HG02981 (cell line): ENCODE results near the gene PRIMA1.

Experiments
- ATAC-seq: cut with Tn5 transposase; IDR thresholded peaks from one replicate; pipeline ENCODE4 v1.9.1; 2021; ENCODE audit warnings: mild to moderate bottlenecking, moderate library complexity; ENCODE audit not compliant: unreplicated experiment

Gene PRIMA1

DNA sequence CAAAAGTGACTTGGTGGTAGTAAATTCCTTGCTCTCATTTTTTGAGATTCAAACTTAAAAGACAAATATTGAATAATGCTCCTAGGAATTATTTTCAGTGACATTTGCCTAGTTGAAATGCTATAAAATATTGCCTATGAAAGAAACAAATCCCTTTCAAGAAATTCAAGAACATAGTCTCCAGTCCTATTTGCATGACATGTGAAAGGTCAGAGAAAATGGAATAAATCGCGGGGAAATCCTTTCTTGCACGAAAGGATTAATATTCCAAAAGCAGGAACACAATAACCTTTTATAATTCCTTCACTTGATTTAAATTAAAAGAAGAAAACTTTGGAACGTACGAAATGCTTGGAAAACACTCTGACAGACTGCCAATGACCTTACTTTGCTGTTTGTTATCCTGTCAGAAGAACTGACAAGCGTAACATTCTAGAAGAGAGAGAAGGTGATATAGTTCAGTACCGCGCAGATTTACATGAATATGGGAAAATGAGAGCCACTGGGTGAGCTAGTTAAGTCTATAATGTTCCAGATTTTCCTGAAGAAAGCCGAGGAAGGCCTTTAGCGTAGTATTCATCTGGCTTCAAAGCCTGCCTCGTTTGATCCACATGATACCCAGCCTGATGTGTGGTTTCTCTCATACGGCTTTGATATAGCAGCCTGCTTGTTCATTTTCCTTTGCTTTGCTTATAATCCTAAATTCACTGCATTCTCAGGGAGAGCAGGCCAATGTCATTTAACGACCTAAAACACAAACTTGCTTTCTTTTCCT is 103.0 kb downstream of the PRIMA1 start:
- ATAC-seq, result no peak

DNA sequence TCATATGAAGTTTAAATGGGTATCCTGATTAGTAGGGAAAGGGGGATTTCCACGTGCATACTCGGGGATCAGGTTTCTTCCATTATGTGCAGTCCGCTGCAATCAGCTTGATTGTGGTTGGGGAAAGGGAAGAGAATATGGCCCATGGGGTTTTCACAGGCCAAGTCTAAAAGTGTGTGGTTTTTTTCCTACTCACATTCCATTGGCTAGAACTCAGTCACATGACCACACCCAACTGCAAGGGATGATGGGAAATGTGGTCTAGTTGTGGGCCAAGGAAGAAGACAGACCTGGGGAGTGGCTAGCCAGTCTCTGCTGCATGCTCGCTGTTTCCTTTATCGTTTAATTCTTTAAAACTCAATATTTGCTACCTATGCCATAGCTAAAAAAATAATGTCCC is 105.1 kb downstream of the PRIMA1 start:
- no peak for ATAC-seq

DNA sequence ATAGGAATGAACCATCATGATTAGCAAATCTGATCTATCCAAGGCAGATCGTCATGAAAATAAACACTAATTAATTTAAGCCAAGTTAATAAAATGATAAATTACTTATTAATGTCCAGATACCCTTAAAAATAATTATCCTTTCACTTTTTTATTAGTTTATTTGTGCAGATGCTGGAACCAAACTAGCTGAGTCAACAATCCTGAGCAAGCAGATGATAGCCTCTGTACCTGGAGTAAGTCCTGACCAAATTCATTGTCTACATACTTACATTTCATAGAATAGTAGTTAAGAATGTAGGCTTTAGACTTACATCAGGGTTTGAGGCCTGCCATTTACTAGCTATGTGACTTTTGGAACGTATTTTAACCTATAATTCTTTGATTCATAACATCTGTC is 105.8 kb downstream of the PRIMA1 start:
- ATAC-seq, result no peak

DNA sequence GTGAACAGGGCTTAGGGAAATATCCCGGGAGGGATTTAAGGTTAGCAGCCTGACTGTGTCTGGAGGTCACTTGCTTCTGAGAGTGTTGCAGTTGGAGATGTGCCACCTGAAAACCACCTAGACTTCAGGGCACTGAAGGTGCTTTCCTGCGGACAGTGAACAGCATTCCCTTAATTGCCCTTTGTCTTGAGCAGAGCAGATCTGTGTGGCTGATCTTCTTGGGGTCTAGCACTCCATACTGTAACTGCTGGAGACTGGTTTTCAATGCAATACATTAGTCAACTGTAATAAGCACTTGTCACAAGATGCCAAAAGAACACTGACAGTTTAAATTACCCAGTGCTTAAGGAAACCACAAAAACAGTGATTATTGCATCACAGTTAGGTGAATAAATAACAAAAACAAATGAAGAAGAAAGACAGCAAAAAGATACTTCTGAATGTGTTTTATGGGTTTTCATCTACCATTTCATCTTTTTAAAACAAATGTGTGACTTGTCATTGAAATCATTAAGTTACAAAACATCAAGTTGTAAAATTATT is 111.8 kb downstream of the PRIMA1 start:
- no peak for ATAC-seq

DNA sequence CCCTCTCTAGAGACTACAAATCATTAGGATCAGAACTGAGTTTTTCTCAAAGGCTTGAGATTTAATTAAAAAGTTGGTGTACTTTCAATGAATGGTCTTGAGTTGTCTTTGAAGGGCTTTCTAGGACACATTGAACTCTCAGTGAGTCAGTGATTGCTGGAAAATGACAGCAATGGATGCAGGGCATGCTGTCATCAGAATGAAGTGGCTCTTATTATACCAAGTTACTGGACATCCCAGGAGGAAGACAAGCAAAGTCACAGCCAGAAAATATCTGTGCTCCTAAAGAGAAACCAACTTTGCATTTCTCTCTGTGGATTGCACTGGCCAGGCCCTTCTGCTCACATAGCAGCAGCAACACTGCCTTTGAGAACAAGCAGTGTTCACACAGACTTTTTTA is 112.6 kb downstream of the PRIMA1 start:
- ATAC-seq, result no peak

DNA sequence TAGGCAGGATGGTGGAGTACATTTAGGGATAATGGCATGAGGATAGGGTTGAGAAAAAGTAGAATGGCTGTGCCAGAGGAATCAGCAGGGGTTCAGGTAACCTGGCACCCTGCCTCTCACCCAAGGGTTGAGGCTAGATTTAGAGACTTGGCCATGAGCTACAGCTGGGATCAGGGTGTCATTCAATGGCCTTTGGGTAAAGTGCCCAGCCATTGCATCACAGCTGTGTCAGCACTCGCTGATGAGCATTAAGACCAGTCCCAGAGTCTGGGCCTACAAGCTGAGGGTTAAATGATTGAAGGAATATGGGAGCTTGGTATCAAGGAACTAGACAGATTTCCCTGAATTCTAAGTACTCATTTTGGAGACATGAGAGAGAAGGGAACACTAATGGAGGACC is 113.9 kb downstream of the PRIMA1 start:
- ATAC-seq, result no peak

DNA sequence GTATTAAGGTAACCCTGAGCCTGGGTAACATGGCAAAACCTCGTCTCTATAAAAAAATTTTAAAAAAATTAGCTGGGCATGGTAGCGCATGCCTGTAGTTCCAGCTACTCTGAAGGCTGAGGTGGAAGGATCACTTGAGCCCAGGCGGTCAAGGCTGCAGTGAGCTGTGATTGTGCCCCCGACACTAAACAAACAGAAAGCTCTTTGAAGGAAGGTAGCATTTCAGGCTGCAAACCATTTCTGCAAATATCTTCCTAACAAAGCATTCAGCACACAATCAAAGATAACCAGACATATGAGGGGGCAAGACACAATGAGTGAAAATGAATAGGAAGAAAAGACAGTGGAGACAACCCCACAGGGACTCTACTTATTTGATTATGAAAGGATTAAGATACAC is 118.7 kb downstream of the PRIMA1 start:
- no peak for ATAC-seq
